NCI-H345 treated with DMSO at 0.1 percent for 48 hours (cell line): Measurements from ENCODE around the gene PPP5C.
"Not testable (repeated sequence)": the region's sequence is repeated elsewhere in the genome, so short reads cannot be mapped to it uniquely, and the experiment has no call there.

ENCODE experiments used
- DNase-seq: peaks from one replicate; lab custom pipeline; 2025; ENCODE audit not compliant: unreplicated experiment; lab: John Stamatoyannopoulos, UW

PPP5C gene

GRCh38 chr19:46428239-46429135, 81.6 kb downstream of the PPP5C start, which contains the start of gene PNMA8C:
PNMA8C (minus strand) TSS chr19:46428936; CDS start chr19:46428359, 577 bp downstream.
- no peak for DNase-seq

- no peak for DNase-seq
Measured at GRCh38 chr19:46429999-46430398, 83.1 kb downstream of the PPP5C start.

- no peak for DNase-seq
Measured at GRCh38 chr19:46431824-46432223, 84.9 kb downstream of the PPP5C start.

GRCh38 chr19:46433470-46433869, 86.6 kb downstream of the PPP5C start:
- DNase-seq: not testable (repeated sequence)

GRCh38 chr19:46435009-46435408, 88.1 kb downstream of the PPP5C start:
- no peak for DNase-seq

- DNase-seq: not testable (repeated sequence)
Measured at GRCh38 chr19:46435689-46436088, 88.8 kb downstream of the PPP5C start.
